GM12874 (cell line): ENCODE data around the gene TPGS2.

Experiments used
- CTCF ChIP-seq: IDR thresholded peaks from 2 replicates; pipeline ENCODE4 v1.5.1; 2011; ENCODE audit warnings: low read depth, mild to moderate bottlenecking, control low read depth, low read length, moderate library complexity; ENCODE audit not compliant: insufficient read depth

Gene TPGS2

GRCh38 chr18:36744261-36744876, 84.4 kb downstream of the TPGS2 start:
- TF ChIP-seq CTCF: no peak
